Upper lobe of left lung (tissue), 4 donors: ENCODE results near the gene STAG1.

ENCODE experiments used
- CTCF ChIP-seq, 6 experiments: fragments of 450-650 bp in 4 of 6; fragments of 200-600 bp in 2 of 6; sonication (generic) in 2 of 6; IDR thresholded peaks; one replicate each; pipeline ENCODE4 v1.5.1; 2016 to 2019; ENCODE audit warnings: antibody characterized with exemption in 6 of 6
- EP300 ChIP-seq, 4 donors: sonication (generic); formaldehyde crosslinking; IDR thresholded peaks; one replicate each; pipeline ENCODE4 v1.5.1; 2017; ENCODE audit warnings: antibody characterized with exemption in 4 of 4, control low read depth in 2 of 4
- POLR2A ChIP-seq, 4 donors: fragments of 450-650 bp; IDR thresholded peaks; one replicate each; pipeline ENCODE4 v1.5.1; 2016 to 2017; ENCODE audit warnings: antibody characterized with exemption in 4 of 4, mild to moderate bottlenecking in 2 of 4
- POLR2AphosphoS5 ChIP-seq, 2 donors: sonication (generic); formaldehyde crosslinking; IDR thresholded peaks; one replicate each; pipeline ENCODE4 v1.5.1; 2017; ENCODE audit warnings: antibody characterized with exemption in 2 of 2

DNA sequence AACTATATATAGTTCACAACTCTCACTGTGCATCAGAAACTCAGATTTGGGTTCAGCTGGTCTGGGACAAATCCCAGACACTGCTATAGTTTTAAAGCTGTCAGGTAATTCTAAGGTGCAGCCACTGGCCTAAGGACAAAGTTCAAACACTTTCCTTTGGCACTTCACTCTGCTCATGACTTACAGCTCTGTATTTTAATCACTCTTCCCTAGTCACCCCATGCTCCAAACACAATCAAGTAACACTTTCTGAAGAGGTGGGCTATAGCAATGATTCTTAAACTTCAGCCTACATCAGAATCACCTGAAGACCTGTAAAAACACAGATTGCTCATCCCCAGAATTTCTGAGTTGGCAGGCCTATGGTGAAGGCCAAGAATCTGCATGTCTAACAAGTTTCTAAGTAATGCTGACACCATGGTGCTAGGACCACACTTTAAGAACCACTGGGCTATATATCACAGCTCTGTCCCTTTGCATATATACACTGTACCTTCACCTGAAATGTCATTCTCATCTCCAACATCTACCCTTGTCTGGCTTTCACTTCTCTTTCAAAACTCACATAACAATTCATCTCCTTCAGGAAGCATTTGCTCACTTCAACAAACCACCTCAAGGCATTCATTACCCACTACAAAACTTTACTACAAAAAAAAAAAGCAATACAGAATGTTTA lies 21.4 kb downstream of the STAG1 start:
- TF ChIP-seq CTCF (IDR thresholded peaks at IDR 0.05): no peak
- TF ChIP-seq POLR2A (IDR thresholded peaks at IDR 0.05): no peak
- no peak for TF ChIP-seq POLR2AphosphoS5 (IDR thresholded peaks at IDR 0.05)
- TF ChIP-seq EP300 (IDR thresholded peaks at IDR 0.05): no peak
